Right atrium auricular region (tissue), 2 donors: Measurements from ENCODE around the gene FUCA2. TPM values are rescaled to one million over a fixed set of nuclear protein-coding genes. Genes with fewer than 3 reads are reported as not detected.

Experiments used
- DNase-seq: peaks from one replicate; pipeline ENCODE4 v3.0.0-alpha.2; 2019; ENCODE audit warnings: low spot score
- H3K27ac ChIP-seq, 2 donors: fragments of 200-600 bp; sonication (generic); 1 replicate in 1 of 2; 2 replicates in 1 of 2; pipeline ENCODE4 v1.5.1; 2016 to 2019
- H3K27me3 ChIP-seq, 2 donors: fragments of 200-600 bp; sonication (generic); one replicate each; pipeline versions ENCODE4 v1.5.1 to v1.6.0; 2017 to 2019
- H3K36me3 ChIP-seq: fragments of 200-600 bp; sonication (generic); one replicate; pipeline ENCODE4 v1.5.1; 2016
- H3K4me1 ChIP-seq, 2 donors: fragments of 200-600 bp; sonication (generic); one replicate each; pipeline versions ENCODE4 v1.5.1 to v1.6.0; 2017 to 2019
- H3K4me3 ChIP-seq, 2 donors: fragments of 200-600 bp; sonication (generic); 1 replicate in 1 of 2; 2 replicates in 1 of 2; pipeline ENCODE4 v1.5.1; 2017 to 2019; ENCODE audit warnings: mild to moderate bottlenecking in 1 of 2, moderate library complexity in 1 of 2
- H3K9me3 ChIP-seq, 2 donors: fragments of 200-600 bp; sonication (generic); one replicate each; pipeline ENCODE4 v1.5.1; 2019
- total RNA-seq, 2 donors: library from RNA; depleted of rRNA; stranded (reverse); fragments of >200 nt; gene quantifications; one replicate each; pipeline ENCODE4 v1.1.0, GENCODE V29; 2016
- TF ChIP-seq, protein P1 (sequence below), 2 donors: fragments of 200-600 bp; sonication (generic); IDR thresholded peaks; one replicate each; pipeline ENCODE4 v1.5.1; 2019; ENCODE audit warnings: antibody characterized with exemption in 2 of 2

Gene FUCA2
- total RNA-seq, 2 donors from 2014 or later, result 17.3 to 27.3 TPM

DNA sequence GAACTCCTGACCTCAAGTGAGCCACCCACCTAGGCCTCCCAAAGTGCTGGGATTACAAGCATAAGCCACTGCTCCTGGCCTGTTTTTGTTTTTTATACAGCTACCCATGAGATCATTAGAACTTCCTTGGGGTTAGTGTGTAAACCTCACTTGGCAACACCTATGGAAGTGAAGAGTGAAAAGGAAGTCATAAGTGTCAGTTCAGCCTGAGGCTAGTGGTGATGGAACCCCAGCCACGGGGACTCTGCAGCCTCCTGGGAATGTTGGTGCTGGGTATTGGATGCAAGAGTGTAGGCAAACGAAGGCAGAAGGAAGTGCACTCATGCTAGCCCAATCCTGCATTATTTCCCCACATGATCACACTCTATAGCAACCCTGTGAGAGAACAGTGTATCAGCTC is 33.6 kb upstream of the FUCA2 start:
- H3K27me3 ChIP-seq, result no peaks in the 10 kb centered on the region
- H3K4me1 ChIP-seq, result no peaks in the 10 kb centered on the region
- DNase-seq, result no peak
- H3K9me3 ChIP-seq, result no peaks in the 10 kb centered on the region
- H3K27ac ChIP-seq, result no peak overlapping the region
- no peak overlapping the region for H3K4me3 ChIP-seq
- no peaks in the 10 kb centered on the region for H3K36me3 ChIP-seq
- TF ChIP-seq, protein P1, sequence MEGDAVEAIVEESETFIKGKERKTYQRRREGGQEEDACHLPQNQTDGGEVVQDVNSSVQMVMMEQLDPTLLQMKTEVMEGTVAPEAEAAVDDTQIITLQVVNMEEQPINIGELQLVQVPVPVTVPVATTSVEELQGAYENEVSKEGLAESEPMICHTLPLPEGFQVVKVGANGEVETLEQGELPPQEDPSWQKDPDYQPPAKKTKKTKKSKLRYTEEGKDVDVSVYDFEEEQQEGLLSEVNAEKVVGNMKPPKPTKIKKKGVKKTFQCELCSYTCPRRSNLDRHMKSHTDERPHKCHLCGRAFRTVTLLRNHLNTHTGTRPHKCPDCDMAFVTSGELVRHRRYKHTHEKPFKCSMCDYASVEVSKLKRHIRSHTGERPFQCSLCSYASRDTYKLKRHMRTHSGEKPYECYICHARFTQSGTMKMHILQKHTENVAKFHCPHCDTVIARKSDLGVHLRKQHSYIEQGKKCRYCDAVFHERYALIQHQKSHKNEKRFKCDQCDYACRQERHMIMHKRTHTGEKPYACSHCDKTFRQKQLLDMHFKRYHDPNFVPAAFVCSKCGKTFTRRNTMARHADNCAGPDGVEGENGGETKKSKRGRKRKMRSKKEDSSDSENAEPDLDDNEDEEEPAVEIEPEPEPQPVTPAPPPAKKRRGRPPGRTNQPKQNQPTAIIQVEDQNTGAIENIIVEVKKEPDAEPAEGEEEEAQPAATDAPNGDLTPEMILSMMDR (IDR thresholded peaks at IDR 0.05), result no peak

DNA sequence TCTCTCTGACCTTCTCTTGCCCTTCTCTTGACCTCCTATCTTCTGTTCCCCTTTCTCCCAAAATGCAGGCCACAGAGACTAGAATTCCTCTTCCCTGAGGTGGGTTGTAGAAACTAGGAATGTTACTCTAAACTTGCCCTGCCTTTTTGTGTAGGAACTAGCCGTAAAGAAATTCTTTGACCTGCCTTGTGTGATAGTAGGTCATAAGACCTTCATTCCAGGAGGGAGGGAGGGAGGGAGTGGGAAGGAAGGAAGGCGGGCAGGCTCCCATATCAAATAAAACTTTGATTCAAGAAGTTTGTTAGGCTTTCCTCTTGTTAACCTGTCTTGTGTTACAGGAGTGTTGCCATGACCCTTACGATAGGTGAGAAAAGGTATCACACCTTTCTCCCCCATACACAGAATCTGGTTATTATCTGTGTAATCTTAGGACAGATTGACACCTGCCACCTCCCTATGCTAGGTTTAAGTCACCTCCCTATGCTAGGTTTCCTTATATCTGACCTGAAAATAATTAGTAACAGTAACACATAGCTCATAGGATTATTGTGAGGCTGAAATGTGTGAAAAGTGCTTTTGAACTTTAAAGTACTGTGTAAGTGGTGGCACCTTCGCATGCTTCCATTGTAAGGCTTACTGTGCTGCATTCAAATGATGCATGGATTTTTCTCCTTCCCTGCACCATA is 32.6 kb upstream of the FUCA2 start:
- Histone ChIP-seq H3K9me3 (no peaks in the 10 kb centered on the region), H3K4me3 (no peak overlapping the region), H3K36me3 (no peaks in the 10 kb centered on the region), H3K27ac (no peak overlapping the region), H3K4me1 (no peaks in the 10 kb centered on the region), H3K27me3 (no peaks in the 10 kb centered on the region)
- TF ChIP-seq, protein P1 (IDR thresholded peaks at IDR 0.05), result no peak
- DNase-seq, result no peak

DNA sequence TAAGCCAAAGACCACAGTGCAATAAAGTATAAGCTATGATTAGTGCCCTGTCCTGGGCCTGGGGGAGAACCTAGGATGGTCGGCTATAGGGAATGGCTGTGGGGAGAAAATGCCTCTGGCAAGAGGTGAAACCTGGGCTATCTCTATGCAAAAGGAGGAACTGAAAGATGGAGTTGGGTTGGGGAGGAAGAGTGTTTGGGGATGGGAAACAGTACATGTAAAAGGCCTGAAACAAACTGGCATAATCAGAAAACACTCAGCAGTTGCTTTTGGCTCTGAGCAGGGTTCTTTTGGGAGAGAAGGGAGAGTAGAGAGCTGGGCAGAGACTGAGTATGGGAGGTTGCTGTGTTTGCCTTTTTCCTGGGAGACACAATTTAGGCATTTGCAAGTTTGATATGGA is 31.9 kb upstream of the FUCA2 start:
- no peaks in the 10 kb centered on the region for H3K4me1 ChIP-seq
- no peaks in the 10 kb centered on the region for H3K36me3 ChIP-seq
- H3K27ac ChIP-seq, result no peak overlapping the region
- no peaks in the 10 kb centered on the region for H3K9me3 ChIP-seq
- no peaks in the 10 kb centered on the region for H3K27me3 ChIP-seq
- no peak for DNase-seq
- TF ChIP-seq, protein P1 (IDR thresholded peaks at IDR 0.05), result no peak
- H3K4me3 ChIP-seq, result no peak overlapping the region

DNA sequence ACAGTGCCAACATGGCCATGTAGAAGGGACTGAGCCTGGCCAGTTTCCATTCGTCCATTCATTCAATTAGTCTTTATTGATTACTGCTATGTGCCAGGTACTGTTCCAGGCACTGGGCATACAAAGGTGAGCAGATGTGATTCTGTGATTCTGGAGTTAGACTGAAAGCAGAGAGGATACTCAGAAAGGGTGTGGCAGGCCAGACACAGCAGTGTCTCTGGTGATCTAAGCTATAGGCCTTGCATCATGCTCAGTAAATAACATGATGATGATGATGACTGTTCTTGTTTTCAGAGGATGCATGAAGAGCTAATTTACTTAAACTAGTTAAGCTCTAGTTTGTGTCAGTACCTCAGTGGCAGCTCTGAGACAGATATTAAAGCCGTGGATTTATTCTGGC is 31.4 kb upstream of the FUCA2 start:
- Histone ChIP-seq H3K27me3 (no peaks in the 10 kb centered on the region), H3K9me3 (no peaks in the 10 kb centered on the region), H3K27ac (no peak overlapping the region), H3K36me3 (no peaks in the 10 kb centered on the region), H3K4me1 (peaks cover 0 to 2% of the 10 kb centered on the region in 2 donors), H3K4me3 (no peak overlapping the region)
- TF ChIP-seq, protein P1 (IDR thresholded peaks at IDR 0.05), result no peak
- DNase-seq, result no peak

DNA sequence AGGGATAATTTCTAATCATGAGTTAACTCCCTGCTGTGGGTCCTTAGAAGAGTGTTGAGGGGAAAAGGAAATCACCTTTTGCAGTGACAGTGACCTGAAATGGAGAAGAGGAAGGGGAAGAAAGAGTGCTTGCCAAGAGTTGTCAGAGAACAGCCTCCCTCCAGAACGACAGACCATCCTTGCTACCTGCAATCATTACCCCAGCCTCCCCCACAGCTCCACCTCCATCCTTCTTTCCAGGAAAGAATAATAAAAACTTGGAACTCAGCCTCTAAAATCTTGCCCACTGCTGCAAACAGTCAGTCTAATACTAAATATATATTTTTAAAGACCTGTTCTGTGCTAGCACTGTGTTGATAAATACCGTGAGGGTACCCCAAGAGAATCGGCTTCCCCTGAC is 28.7 kb upstream of the FUCA2 start:
- Histone ChIP-seq H3K9me3 (no peaks in the 10 kb centered on the region), H3K27ac (no peak overlapping the region), H3K36me3 (no peaks in the 10 kb centered on the region), H3K4me1 (peaks cover 0 to 7% of the 10 kb centered on the region in 2 donors), H3K27me3 (no peaks in the 10 kb centered on the region), H3K4me3 (no peak overlapping the region)
- TF ChIP-seq, protein P1 (IDR thresholded peaks at IDR 0.05), result no peak
- no peak for DNase-seq

DNA sequence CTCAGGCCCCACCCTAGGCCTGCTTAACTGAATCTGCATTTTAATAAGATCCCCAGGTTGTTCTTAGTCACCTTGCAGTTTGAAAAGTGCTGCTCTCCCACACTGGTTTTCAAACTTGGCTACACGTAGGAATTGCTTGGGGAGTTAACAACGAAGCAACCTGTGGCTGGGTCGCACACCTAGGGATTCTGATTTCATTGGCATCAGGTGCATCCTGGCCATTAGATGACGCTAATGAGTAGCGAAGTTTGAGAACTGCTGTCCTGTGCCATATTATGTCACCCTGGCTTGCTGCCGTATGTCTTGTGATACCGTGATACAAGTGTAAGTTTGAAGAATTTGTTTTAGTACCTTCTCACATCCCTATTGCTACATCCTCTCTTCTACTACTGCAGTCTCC is 28.2 kb upstream of the FUCA2 start:
- peaks cover 0 to 7% of the 10 kb centered on the region in 2 donors for H3K4me1 ChIP-seq
- no peak overlapping the region for H3K4me3 ChIP-seq
- H3K27me3 ChIP-seq, result no peaks in the 10 kb centered on the region
- H3K27ac ChIP-seq, result no peak overlapping the region
- no peak for DNase-seq
- no peaks in the 10 kb centered on the region for H3K9me3 ChIP-seq
- H3K36me3 ChIP-seq, result no peaks in the 10 kb centered on the region
- TF ChIP-seq, protein P1 (IDR thresholded peaks at IDR 0.05), result no peak
